GM12864 (cell line): ENCODE results near the gene BRD2.
A peak's percentile ranks its signal among the peaks of the same experiment; 100 is the strongest.

ENCODE experiments used
- DNase-seq: peaks from one replicate; pipeline ENCODE4 v3.0.0-alpha.2; 2011; ENCODE audit warnings: low read depth
- H3K4me3 ChIP-seq: 2 replicates; pipeline ENCODE4 v1.5.1; 2011; ENCODE audit warnings: mild to moderate bottlenecking, low read depth, low read length, control low read depth
- CTCF ChIP-seq: IDR thresholded peaks from 2 replicates; pipeline ENCODE4 v1.5.1; 2011; ENCODE audit warnings: low read depth, mild to moderate bottlenecking, moderate library complexity, low read length, control low read depth, inconsistent platforms; ENCODE audit errors: missing control alignments

Gene BRD2

GRCh38 chr6:32972353-32973143 lies 4.2 kb downstream of the BRD2 start:
- no peak for TF ChIP-seq CTCF
- peak overlapping the region; percentile 90 for H3K4me3 ChIP-seq
- DNase-seq, result no peak

GRCh38 chr6:32973144-32974015 lies 5.0 kb downstream of the BRD2 start:
- H3K4me3 ChIP-seq, result peak overlapping the region; percentile 90
- DNase-seq, result no peak
- no peak for TF ChIP-seq CTCF

- DNase-seq, result no peak
- peak overlapping the region; percentile 90 for H3K4me3 ChIP-seq
- no peak for TF ChIP-seq CTCF
Measured at GRCh38 chr6:32974016-32974333, 5.6 kb downstream of the BRD2 start.

- H3K4me3 ChIP-seq, result peak overlapping the region; percentile 90
- no peak for TF ChIP-seq CTCF
- DNase-seq, result no peak
Measured at GRCh38 chr6:32974541-32975308, 6.3 kb downstream of the BRD2 start.

GRCh38 chr6:32975886-32976285 lies 7.5 kb downstream of the BRD2 start:
- H3K4me3 ChIP-seq, result no peak overlapping the region
- no peak for DNase-seq
- TF ChIP-seq CTCF, result no peak

GRCh38 chr6:32976334-32977069 lies 8.1 kb downstream of the BRD2 start:
- no peak overlapping the region for H3K4me3 ChIP-seq
- no peak for DNase-seq
- no peak for TF ChIP-seq CTCF
